T-cell (primary cell): Measurements from ENCODE around the gene POLR3G. TPM values are rescaled to one million over a fixed set of nuclear protein-coding genes. Genes with fewer than 3 reads are reported as not detected.

ENCODE experiments used
- ATAC-seq, 4 experiments: fragments of 200-7000 bp in 3 of 4; fragments of 150-1000 bp in 1 of 4; cut with Tn5 transposase; replicated peaks in 1 of 4; 1 replicate in 3 of 4; 2 replicates in 1 of 4; pipeline ENCODE4 v1.10.0; 2021; ENCODE audit warnings: moderate library complexity in 3 of 4, mild to moderate bottlenecking in 2 of 4, moderate number of reproducible peaks in 1 of 4
- CTCF ChIA-PET, 2 donors: fragments of 300-600 bp; sonication (Branson Sonifier 250); formaldehyde crosslinking; loops; one replicate each; lab custom pipeline; 2022; ENCODE audit warnings: antibody characterized with exemption in 2 of 2; lab: Charles Lee
- POLR2A ChIA-PET, 2 donors: fragments of 300-600 bp; sonication (Branson Sonifier 250); formaldehyde crosslinking; loops; one replicate each; lab custom pipeline; 2022; ENCODE audit warnings: antibody characterized with exemption in 2 of 2; lab: Charles Lee
- DNase-seq, 35 experiments: peaks; one replicate each; pipeline versions ENCODE4 v3.0.0 to v3.0.0-alpha.2; 2013 to 2023
- H3K27ac ChIP-seq: one replicate; pipeline ENCODE4 v1.5.1; 2013; ENCODE audit warnings: low read length
- H3K27me3 ChIP-seq, 2 experiments: replicated peaks in 1 of 2; 1 replicate in 1 of 2; 2 replicates in 1 of 2; pipeline versions ENCODE4 v1.6.1 to v1.7.0; 2013; ENCODE audit warnings: low read length in 1 of 2, mixed read lengths in 1 of 2; ENCODE audit not compliant: control insufficient read depth in 2 of 2, insufficient read depth in 2 of 2; ENCODE audit errors: extremely low read depth in 1 of 2
- H3K36me3 ChIP-seq, 2 donors: 1 replicate in 1 of 2; 2 replicates in 1 of 2; pipeline versions ENCODE4 v1.6.1 to v1.7.0; 2013; ENCODE audit warnings: low read length in 1 of 2; ENCODE audit not compliant: control insufficient read depth in 2 of 2, insufficient read depth in 1 of 2; ENCODE audit errors: extremely low read depth in 1 of 2
- H3K4me1 ChIP-seq, 2 experiments: 1 replicate in 1 of 2; 2 replicates in 1 of 2; pipeline versions ENCODE4 v1.6.1 to v1.7.0; 2013; ENCODE audit warnings: low read length in 2 of 2, mixed read lengths in 1 of 2; ENCODE audit not compliant: insufficient read depth in 2 of 2, control insufficient read depth in 1 of 2; ENCODE audit errors: extremely low read depth in 1 of 2
- H3K4me3 ChIP-seq, 2 donors: 1 replicate in 1 of 2; 2 replicates in 1 of 2; pipeline versions ENCODE4 v1.5.1 to v1.7.0; 2013; ENCODE audit warnings: mild to moderate bottlenecking in 2 of 2, low read length in 1 of 2, moderate library complexity in 1 of 2; ENCODE audit not compliant: control insufficient read depth in 1 of 2; ENCODE audit errors: extremely low read depth in 1 of 2
- H3K9me3 ChIP-seq: 2 replicates; pipeline ENCODE4 v1.7.0; 2013
- H3K27ac Mint-ChIP-seq, 2 donors: one replicate each; pipeline ENCODE4 v1.8.0; 2020 to 2021; ENCODE audit warnings: mild to moderate bottlenecking in 2 of 2, mixed read lengths in 2 of 2
- H3K27me3 Mint-ChIP-seq, 2 donors: one replicate each; pipeline ENCODE4 v1.8.0; 2021 to 2022; ENCODE audit warnings: mixed read lengths in 2 of 2
- H3K36me3 Mint-ChIP-seq: one replicate; pipeline ENCODE4 v1.8.0; 2021; ENCODE audit warnings: mixed read lengths
- H3K4me1 Mint-ChIP-seq, 3 donors: one replicate each; pipeline ENCODE4 v1.8.0; 2020 to 2022; ENCODE audit warnings: mixed read lengths in 3 of 3, mild to moderate bottlenecking in 1 of 3
- H3K4me3 Mint-ChIP-seq, 3 donors: one replicate each; pipeline ENCODE4 v1.8.0; 2020 to 2022; ENCODE audit warnings: mild to moderate bottlenecking in 3 of 3, mixed read lengths in 3 of 3, moderate library complexity in 3 of 3
- H3K9me3 Mint-ChIP-seq, 3 donors: one replicate each; pipeline ENCODE4 v1.8.0; 2020 to 2022; ENCODE audit warnings: mixed read lengths in 3 of 3
- WGBS: methylation state at CpG from one replicate; pipeline ENCODE4 v1.1.5; 2013; ENCODE audit warnings: missing lambda C conversion rate; ENCODE audit not compliant: insufficient coverage; 5-methylcytosine and 5-hydroxymethylcytosine counted together
- total RNA-seq, 35 experiments: library from RNA in 6 of 35; stranded (reverse) in 6 of 35; fragments of 120-200 nt in 1 of 35; gene quantifications; one replicate each; pipeline versions ENCODE4 v1.2.1 to v1.2.4 and lab custom pipeline; 2013 to 2026

Gene POLR3G
- total RNA-seq, 5 donors from 2014 or later (not counting 1 experiment from before 2014, with no cell fraction given): 0.84 to 2.3 (median 1.6) TPM

DNA sequence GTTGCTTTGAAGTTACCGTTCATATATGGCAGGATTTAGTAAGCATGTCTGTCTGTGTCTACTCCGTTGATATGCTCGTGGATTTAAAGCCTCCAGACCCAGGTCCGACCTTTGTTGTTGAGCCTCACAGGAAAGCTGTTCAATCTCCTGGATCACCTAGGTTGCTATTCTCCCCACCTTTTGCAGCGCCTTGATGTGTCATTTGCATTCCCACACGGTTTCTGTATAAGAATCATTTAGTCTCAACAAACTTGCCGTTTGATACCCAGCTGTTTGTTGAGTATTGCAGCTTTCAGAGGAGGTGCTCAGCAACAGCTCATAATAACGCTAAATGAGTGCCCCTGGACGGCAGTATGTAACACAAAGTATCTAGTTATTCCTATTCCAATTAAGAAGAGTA lies 82.7 kb downstream of the POLR3G start:
- WGBS: 36% methylated on average over 6 of the region's 9 CpGs
- Histone ChIP-seq H3K4me3 (no peak overlapping the region), H3K36me3 (no peaks in the 10 kb centered on the region), H3K27ac (no peak overlapping the region), H3K27me3 (peaks cover 13 to 24% of the 10 kb centered on the region in 2 experiments), H3K9me3 (no peaks in the 10 kb centered on the region), H3K4me1 (peaks cover 0 to 7% of the 10 kb centered on the region in 2 experiments)
- peaks cover 56 to 61% of the 10 kb centered on the region in 2 donors for H3K27me3 Mint-ChIP-seq
- POLR2A ChIA-PET: no interaction called here
- no peaks in the 10 kb centered on the region for H3K9me3 Mint-ChIP-seq
- DNase-seq (no peak), ATAC-seq (no peak)
- H3K4me3 Mint-ChIP-seq: no peak overlapping the region
- no peak overlapping the region for H3K27ac Mint-ChIP-seq
- no peaks in the 10 kb centered on the region for H3K36me3 Mint-ChIP-seq
- CTCF ChIA-PET: no interaction called here
- peaks cover 10 to 12% (median 11%) of the 10 kb centered on the region in 3 donors for H3K4me1 Mint-ChIP-seq

DNA sequence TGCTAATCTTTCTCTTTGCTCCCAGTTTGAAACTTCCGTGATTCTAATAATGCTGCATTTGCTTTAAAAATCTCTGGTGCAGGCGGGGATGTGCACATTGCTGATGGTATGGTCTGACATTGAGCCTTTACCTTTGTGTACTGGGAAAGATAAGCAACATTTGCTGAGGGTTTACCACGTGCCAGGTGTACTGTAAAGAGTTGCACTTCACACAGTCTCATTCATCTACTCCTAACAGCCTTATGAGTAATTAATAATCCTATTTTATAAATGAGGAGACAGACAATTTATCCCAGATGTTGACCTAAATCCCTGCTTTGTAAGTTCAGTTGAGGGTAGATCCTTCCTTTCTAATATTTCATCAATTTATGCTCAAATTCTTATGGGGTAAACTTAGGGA lies 83.2 kb downstream of the POLR3G start:
- DNase-seq (no peak), ATAC-seq (no peak)
- Mint-ChIP-seq H3K9me3 (no peaks in the 10 kb centered on the region), H3K27me3 (peaks cover 52 to 58% of the 10 kb centered on the region in 2 donors), H3K4me3 (peak overlapping the region in 2 of 3 donors; percentile 39 to 60), H3K36me3 (no peaks in the 10 kb centered on the region), H3K4me1 (peaks cover 10 to 12% (median 11%) of the 10 kb centered on the region in 3 donors), H3K27ac (peak overlapping the region in 1 of 2 donors; percentile 67)
- Histone ChIP-seq H3K4me3 (no peak overlapping the region), H3K9me3 (no peaks in the 10 kb centered on the region), H3K4me1 (peaks cover 0 to 7% of the 10 kb centered on the region in 2 experiments), H3K27ac (no peak overlapping the region), H3K27me3 (peaks cover 15 to 24% of the 10 kb centered on the region in 2 experiments), H3K36me3 (no peaks in the 10 kb centered on the region)
- POLR2A ChIA-PET: no interaction called here
- WGBS: no CpG with 5 or more reads among the region's 3 CpGs
- CTCF ChIA-PET: no interaction called here

DNA sequence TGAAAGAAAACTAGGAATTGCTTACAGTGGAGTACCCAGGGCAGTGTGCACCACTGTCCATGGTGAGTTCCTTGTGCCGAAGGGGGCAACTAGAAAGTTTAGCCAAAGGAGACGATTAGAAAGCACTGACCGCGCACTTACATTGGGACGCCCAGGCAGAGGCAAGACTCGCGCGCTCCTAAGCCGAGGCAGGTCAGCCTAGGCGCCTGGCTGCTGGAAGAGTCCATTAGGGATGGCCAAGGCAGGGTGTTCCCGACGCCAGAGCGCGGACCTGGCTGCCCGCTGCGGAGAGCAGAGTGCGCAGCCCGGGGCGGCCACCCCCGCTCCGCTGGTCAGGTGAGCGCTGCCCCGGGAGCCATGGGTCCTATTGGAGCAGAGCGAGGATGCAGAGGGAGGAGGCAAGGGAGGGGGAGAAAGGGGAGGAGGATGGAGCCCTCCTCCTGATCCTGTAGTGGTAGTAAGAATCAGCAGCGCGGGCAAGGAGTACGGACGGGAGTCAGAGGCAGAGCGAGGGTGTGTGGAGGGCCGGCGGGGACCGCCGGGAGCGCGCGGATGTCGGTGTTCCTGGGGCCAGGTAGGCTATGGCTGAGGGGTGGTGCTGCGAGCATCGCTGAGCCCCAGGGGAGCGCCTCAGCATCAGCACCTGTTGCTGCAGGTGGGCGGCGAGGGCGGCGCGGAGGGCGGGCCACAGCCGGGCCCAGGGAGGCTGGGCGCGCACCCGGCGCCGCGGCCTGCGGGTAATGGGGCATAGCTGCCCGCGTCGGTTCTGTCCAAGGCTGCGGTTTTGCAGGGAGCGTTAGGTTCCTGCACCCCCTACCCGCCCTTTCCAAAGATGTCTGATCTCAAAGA lies 83.9 kb downstream of the POLR3G start, which contains the start of gene ADGRV1:
Gene ADGRV1 (plus strand): TSS at position 454 of the 849 bp plus-strand sequence. CDS start 99 bp downstream, at position 553.
- peak within 1 kb of the TSS; percentile 39 to 60 (median 41) for H3K4me3 Mint-ChIP-seq
- DNase-seq (no peak), ATAC-seq (peak; percentile 20 to 62 (median 37))
- WGBS: 3% methylated on average over 51 of the region's 60 CpGs
- peaks cover 15 to 24% of the 10 kb centered on the region in 2 experiments for H3K27me3 ChIP-seq
- H3K36me3 ChIP-seq: no peaks in the 10 kb centered on the region
- H3K27ac Mint-ChIP-seq: peak within 1 kb of the TSS in 1 of 2 donors; percentile 67
- ChIA-PET POLR2A (no interaction called here), CTCF (interaction anchor here in 1 of 2 donors (0.6 kb wide), 1 partner anchor 1867 kb away, joined by 3 read pairs; no protein-coding TSS in a partner anchor)
- no peaks in the 10 kb centered on the region for H3K9me3 ChIP-seq
- H3K9me3 Mint-ChIP-seq: no peaks in the 10 kb centered on the region
- H3K4me1 Mint-ChIP-seq: peaks cover 10 to 12% (median 11%) of the 10 kb centered on the region in 3 donors
- H3K4me3 ChIP-seq: peak within 1 kb of the TSS; percentile 10 to 57
- H3K27ac ChIP-seq: no peak within 1 kb of the TSS
- H3K36me3 Mint-ChIP-seq: no peaks in the 10 kb centered on the region
- peaks cover 50 to 60% of the 10 kb centered on the region in 2 donors for H3K27me3 Mint-ChIP-seq
- H3K4me1 ChIP-seq: peaks cover 0 to 7% of the 10 kb centered on the region in 2 experiments

DNA sequence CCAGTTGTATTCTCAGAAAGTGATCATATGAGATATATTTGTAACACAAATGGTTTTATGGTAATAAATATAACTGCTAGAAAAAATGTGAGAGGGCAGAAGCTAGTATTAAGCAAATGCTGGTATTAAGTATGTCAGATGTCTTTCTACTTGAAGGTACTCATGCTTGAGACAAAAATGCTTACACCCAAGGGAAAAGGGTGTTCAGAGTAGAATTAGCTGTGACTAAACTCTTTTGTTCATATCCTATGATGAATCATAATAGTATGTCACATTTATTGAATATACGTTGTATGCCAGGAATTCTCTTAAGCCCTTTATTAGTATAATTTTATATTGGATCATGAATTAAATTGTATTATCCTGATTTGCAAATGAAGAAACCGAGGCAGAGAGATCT lies 86.1 kb downstream of the POLR3G start:
- no peak for DNase-seq

DNA sequence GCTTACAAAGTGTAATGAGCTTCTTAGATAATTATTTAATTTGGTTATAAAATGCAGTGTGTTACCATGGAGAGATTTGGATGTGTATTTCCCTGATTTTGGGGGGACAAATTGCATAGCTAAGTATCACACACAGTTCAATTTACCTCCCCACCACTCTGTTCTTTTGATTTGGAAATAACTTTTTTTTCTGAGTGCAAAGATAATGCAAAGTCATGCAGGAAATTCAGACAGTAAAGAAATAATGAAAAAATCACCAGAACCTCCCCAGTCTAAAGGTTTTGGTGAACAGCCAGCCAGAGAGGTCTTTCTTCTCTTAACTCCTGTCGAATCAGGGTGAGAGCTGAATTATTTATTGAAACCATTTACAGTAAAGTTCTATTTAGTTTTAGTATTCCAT lies 87.1 kb downstream of the POLR3G start:
- Histone ChIP-seq H3K27ac (no peak overlapping the region), H3K9me3 (no peaks in the 10 kb centered on the region), H3K4me3 (no peak overlapping the region), H3K4me1 (peaks cover 0 to 7% of the 10 kb centered on the region in 2 experiments), H3K36me3 (no peaks in the 10 kb centered on the region), H3K27me3 (peaks cover 15 to 21% of the 10 kb centered on the region in 2 experiments)
- Mint-ChIP-seq H3K36me3 (no peaks in the 10 kb centered on the region), H3K27ac (no peak overlapping the region), H3K9me3 (peaks cover 0 to 4% (median 0%) of the 10 kb centered on the region in 3 donors), H3K4me1 (peaks cover 10 to 12% (median 11%) of the 10 kb centered on the region in 3 donors), H3K27me3 (peaks cover 36 to 55% of the 10 kb centered on the region in 2 donors), H3K4me3 (no peak overlapping the region)
- no CpG with 5 or more reads among the region's 1 CpG for WGBS
- POLR2A ChIA-PET: no interaction called here
- ATAC-seq (no peak), DNase-seq (no peak)
- CTCF ChIA-PET: no interaction called here

More for the DNA sequence above, 86.1 kb downstream of the POLR3G start:
- H3K36me3 Mint-ChIP-seq: no peaks in the 10 kb centered on the region
- Histone ChIP-seq H3K9me3 (no peaks in the 10 kb centered on the region), H3K27me3 (peaks cover 15 to 24% of the 10 kb centered on the region in 2 experiments), H3K36me3 (no peaks in the 10 kb centered on the region), H3K27ac (no peak overlapping the region), H3K4me1 (peaks cover 0 to 7% of the 10 kb centered on the region in 2 experiments), H3K4me3 (no peak overlapping the region)
- peaks cover 10 to 12% (median 11%) of the 10 kb centered on the region in 3 donors for H3K4me1 Mint-ChIP-seq
- no peak overlapping the region for H3K4me3 Mint-ChIP-seq
- no peak overlapping the region for H3K27ac Mint-ChIP-seq
- POLR2A ChIA-PET: no interaction called here
- CTCF ChIA-PET: no interaction called here
- ATAC-seq: no peak
- no CpG with 5 or more reads among the region's 2 CpGs for WGBS
- peaks cover 0 to 4% (median 0%) of the 10 kb centered on the region in 3 donors for H3K9me3 Mint-ChIP-seq
- H3K27me3 Mint-ChIP-seq: peaks cover 43 to 61% of the 10 kb centered on the region in 2 donors

DNA sequence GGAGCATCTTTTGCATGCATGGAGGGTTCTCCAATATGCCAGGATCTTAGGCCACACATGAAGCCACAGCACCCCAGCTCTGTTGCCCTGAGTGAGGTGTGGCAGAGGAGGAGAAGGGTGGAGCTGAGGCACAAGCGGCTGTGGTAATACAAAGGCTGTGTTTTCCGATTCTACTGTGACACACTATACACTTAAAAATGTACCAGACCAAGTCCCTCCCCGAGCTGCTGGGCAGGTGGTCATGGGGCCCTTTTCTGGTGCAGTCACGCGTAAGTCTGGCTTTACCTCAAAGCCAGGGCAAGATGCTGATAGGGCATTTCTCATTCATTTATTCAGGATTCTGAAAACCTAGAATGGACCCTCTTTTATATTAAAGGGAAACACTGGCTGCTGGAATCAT lies 87.7 kb downstream of the POLR3G start:
- no peak overlapping the region for H3K4me3 ChIP-seq
- H3K9me3 ChIP-seq: no peaks in the 10 kb centered on the region
- H3K9me3 Mint-ChIP-seq: peaks cover 0 to 4% (median 0%) of the 10 kb centered on the region in 3 donors
- no peak for DNase-seq
- ATAC-seq: no peak
- no CpG with 5 or more reads among the region's 5 CpGs for WGBS
- H3K4me1 ChIP-seq: peaks cover 0 to 7% of the 10 kb centered on the region in 2 experiments
- no peak overlapping the region for H3K27ac Mint-ChIP-seq
- ChIA-PET POLR2A (no interaction called here), CTCF (no interaction called here)
- no peaks in the 10 kb centered on the region for H3K36me3 Mint-ChIP-seq
- H3K4me3 Mint-ChIP-seq: no peak overlapping the region
- H3K27me3 ChIP-seq: peaks cover 15 to 16% of the 10 kb centered on the region in 2 experiments
- H3K27me3 Mint-ChIP-seq: peaks cover 31 to 53% of the 10 kb centered on the region in 2 donors
- peaks cover 10 to 12% (median 11%) of the 10 kb centered on the region in 3 donors for H3K4me1 Mint-ChIP-seq
- H3K36me3 ChIP-seq: no peaks in the 10 kb centered on the region
- no peak overlapping the region for H3K27ac ChIP-seq
